HG02623 (cell line): ENCODE measurements around the gene GRK4.
"Not testable (repeated sequence)": the region's sequence is repeated elsewhere in the genome, so short reads cannot be mapped to it uniquely, and the experiment has no call there.

Experiments used
- ATAC-seq: cut with Tn5 transposase; IDR thresholded peaks from one replicate; pipeline ENCODE4 v1.9.1; 2021; ENCODE audit warnings: moderate library complexity; ENCODE audit not compliant: unreplicated experiment

Gene GRK4

GRCh38 chr4:2958446-2958845 is 4.9 kb upstream of the GRK4 start:
- ATAC-seq, result no peak

GRCh38 chr4:2960450-2960849 is 2.9 kb upstream of the GRK4 start:
- not testable (repeated sequence) for ATAC-seq

GRCh38 chr4:2961421-2961810 is 2.0 kb upstream of the GRK4 start:
- ATAC-seq, result no peak

GRCh38 chr4:2961811-2962441 is 1.4 kb upstream of the GRK4 start:
- ATAC-seq, result no peak

- ATAC-seq, result peak; percentile 23
These were observed 677 bp upstream of the GRK4 start for GRCh38 chr4:2962614-2963174.

- ATAC-seq, result no peak
These were observed 648 bp downstream of the GRK4 start for GRCh38 chr4:2963966-2964471.

- no peak for ATAC-seq
These were observed 1.4 kb downstream of the GRK4 start for GRCh38 chr4:2964706-2965258.

- ATAC-seq, result no peak
These were observed 1.9 kb downstream of the GRK4 start for GRCh38 chr4:2965262-2965661.

- no peak for ATAC-seq
These were observed 5.0 kb downstream of the GRK4 start for GRCh38 chr4:2968381-2968780.

GRCh38 chr4:2971275-2971674 is 7.9 kb downstream of the GRK4 start:
- no peak for ATAC-seq

- ATAC-seq, result no peak
These were observed 14.1 kb downstream of the GRK4 start for GRCh38 chr4:2977211-2978088.

- ATAC-seq, result no peak
These were observed 18.0 kb downstream of the GRK4 start for GRCh38 chr4:2981256-2981819.

- no peak for ATAC-seq
These were observed 18.6 kb downstream of the GRK4 start for GRCh38 chr4:2982012-2982411.

GRCh38 chr4:2983715-2984114 is 20.3 kb downstream of the GRK4 start:
- not testable (repeated sequence) for ATAC-seq

- ATAC-seq, result no peak
These were observed 27.9 kb downstream of the GRK4 start for GRCh38 chr4:2991243-2991642.

- no peak for ATAC-seq
These were observed 31.5 kb downstream of the GRK4 start for GRCh38 chr4:2994917-2995316.

- no peak for ATAC-seq
These were observed 32.3 kb downstream of the GRK4 start for GRCh38 chr4:2995546-2996265.

GRCh38 chr4:2996415-2996814 is 33.0 kb downstream of the GRK4 start:
- no peak for ATAC-seq

GRCh38 chr4:3007724-3008123 is 44.4 kb downstream of the GRK4 start:
- ATAC-seq, result no peak

- no peak for ATAC-seq
These were observed 46.1 kb downstream of the GRK4 start for GRCh38 chr4:3009422-3009821.

GRCh38 chr4:3010577-3010976 is 47.2 kb downstream of the GRK4 start:
- no peak for ATAC-seq
